GM12891 (cell line): ENCODE results near the gene ZDHHC4.

ENCODE experiments used
- POLR2A ChIP-seq: IDR thresholded peaks from 2 replicates; pipeline ENCODE4 v1.6.1; 2011; ENCODE audit warnings: low read depth, low read length, control low read depth
- SPI1 ChIP-seq: IDR thresholded peaks from 2 replicates; pipeline ENCODE4 v1.6.1; 2011; ENCODE audit warnings: low read depth, low read length, control low read depth
- TAF1 ChIP-seq: IDR thresholded peaks from 2 replicates; pipeline ENCODE4 v1.6.1; 2011; ENCODE audit warnings: low read depth, low read length, control low read depth

- no peak for TF ChIP-seq POLR2A
- no peak for TF ChIP-seq TAF1
- no peak for TF ChIP-seq SPI1
These were observed 46.4 kb upstream of the ZDHHC4 start for GRCh38 chr7:6530626-6531491.
